GM18507 (cell line): ENCODE measurements around the gene CNTNAP2.
"Not testable (repeated sequence)": the region's sequence is repeated elsewhere in the genome, so short reads cannot be mapped to it uniquely, and the experiment has no call there.

Experiments
- DNase-seq: peaks from one replicate; pipeline ENCODE4 v3.0.0; 2011; ENCODE audit warnings: low read depth; ENCODE audit not compliant: insufficient read length; ENCODE audit errors: extremely low spot score
- FAIRE-seq: peaks from 2 replicates; lab custom pipeline; 2011; peaks lifted over from hg19 to GRCh38; lab: Jason Lieb, UNC

Gene CNTNAP2

GRCh38 chr7:147777309-147777708, 1660.7 kb downstream of the CNTNAP2 start:
- DNase-seq = no peak
- FAIRE-seq = no peak

GRCh38 chr7:147779949-147780348, 1663.3 kb downstream of the CNTNAP2 start:
- FAIRE-seq (no peak), DNase-seq (no peak)

DNA sequence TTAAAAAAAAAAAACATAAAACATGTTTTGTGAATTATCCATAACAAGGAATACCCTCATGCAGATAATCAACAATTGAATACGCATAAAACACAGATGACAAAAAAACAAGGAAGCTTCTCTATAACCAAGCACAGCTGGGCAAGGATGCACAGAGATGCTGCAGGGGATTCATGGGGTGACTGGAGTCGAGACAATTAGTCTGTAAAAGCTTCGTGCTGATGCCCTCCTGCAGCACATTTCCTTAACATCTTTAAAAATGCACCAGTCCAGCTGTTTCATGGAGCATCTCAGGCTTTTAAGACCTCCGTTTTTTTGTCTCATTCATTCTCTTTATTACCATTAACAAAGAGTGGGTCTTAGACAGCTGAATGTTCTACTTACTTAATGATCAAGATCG, 1680.0 kb downstream of the CNTNAP2 start:
- DNase-seq (no peak), FAIRE-seq (no peak)

- FAIRE-seq (no peak), DNase-seq (no peak)
Observed at GRCh38 chr7:147798001-147798400, 1681.4 kb downstream of the CNTNAP2 start.

- FAIRE-seq = not testable (repeated sequence)
Observed at GRCh38 chr7:147801762-147802161, 1685.2 kb downstream of the CNTNAP2 start.

GRCh38 chr7:147803151-147803550, 1686.5 kb downstream of the CNTNAP2 start:
- DNase-seq = no peak
- FAIRE-seq = no peak

More at GRCh38 chr7:147801762-147802161, 1685.2 kb downstream of the CNTNAP2 start:
- DNase-seq = not testable (repeated sequence)

DNA sequence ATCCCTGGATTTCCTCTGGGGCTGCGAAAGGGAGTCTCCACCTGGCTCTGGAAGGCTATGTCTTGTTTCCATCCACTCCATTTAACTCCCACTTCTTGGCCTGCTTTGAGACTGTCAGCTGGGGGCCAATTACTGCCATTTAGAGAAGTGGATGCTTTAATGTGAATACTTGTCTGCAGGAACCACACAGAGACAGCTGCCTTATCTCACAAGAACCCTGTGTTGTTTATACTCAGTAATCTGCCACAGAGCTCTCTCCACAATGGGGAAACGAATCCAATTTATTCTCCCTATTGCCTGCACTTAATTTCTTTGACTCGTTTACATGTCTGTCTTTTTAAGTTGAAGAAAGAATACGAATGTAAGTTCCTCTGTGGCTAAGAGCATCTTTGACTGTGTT, 1687.0 kb downstream of the CNTNAP2 start:
- FAIRE-seq (no peak), DNase-seq (no peak)

GRCh38 chr7:147804032-147804431, 1687.4 kb downstream of the CNTNAP2 start:
- FAIRE-seq (no peak), DNase-seq (no peak)

- no peak for FAIRE-seq
- no peak for DNase-seq
Observed at GRCh38 chr7:147805996-147806576, 1689.5 kb downstream of the CNTNAP2 start.

- no peak for DNase-seq
- FAIRE-seq = no peak
Observed at GRCh38 chr7:147809786-147810185, 1693.2 kb downstream of the CNTNAP2 start.

DNA sequence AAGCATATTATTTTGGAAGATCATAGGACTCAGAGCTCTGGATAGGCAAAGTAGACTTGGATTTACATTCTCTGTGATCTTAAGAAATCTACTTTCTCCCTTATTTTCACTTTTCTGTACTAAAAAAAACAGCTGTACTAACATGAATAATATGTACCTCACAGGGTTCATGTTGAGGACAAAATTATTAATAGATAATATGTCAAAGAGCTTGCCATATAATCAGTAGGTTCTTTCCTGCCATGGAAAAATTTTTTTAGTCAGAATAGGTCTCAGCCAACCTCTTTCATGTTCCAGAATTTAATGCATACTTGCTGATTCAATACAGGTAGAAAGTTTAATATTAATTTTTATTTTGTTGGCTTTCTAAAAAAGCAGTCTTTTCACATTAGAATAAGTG, 1693.7 kb downstream of the CNTNAP2 start:
- no peak for DNase-seq
- no peak for FAIRE-seq

- DNase-seq = no peak
- FAIRE-seq = no peak
Observed at GRCh38 chr7:147811923-147812322, 1695.3 kb downstream of the CNTNAP2 start.

GRCh38 chr7:147813316-147813715, 1696.7 kb downstream of the CNTNAP2 start:
- DNase-seq (no peak), FAIRE-seq (no peak)

- no peak for FAIRE-seq
Observed at GRCh38 chr7:147818317-147818716, 1701.7 kb downstream of the CNTNAP2 start.

GRCh38 chr7:147824671-147825070, 1708.1 kb downstream of the CNTNAP2 start:
- DNase-seq (no peak), FAIRE-seq (no peak)

More at GRCh38 chr7:147818317-147818716, 1701.7 kb downstream of the CNTNAP2 start:
- DNase-seq = no peak

DNA sequence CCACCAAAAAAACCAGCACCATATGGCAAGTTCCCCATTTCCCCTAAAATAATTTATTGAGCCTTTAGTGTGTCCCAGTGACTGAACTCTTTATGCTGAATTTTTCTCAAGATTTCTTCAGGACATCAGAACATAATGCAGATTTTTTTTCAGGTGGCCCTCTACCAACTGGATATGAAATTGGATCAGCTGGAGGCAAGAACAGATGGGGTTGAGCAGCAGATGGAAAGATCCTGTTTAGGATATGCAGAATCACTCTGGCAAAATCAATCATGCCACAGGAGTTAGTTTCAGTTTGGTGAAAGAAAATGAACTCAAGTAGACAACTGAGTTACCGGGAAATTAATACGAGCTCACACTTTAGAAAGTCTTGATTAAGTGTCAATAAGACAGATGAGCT, 1712.4 kb downstream of the CNTNAP2 start:
- no peak for DNase-seq
- FAIRE-seq = no peak

GRCh38 chr7:147833557-147833956, 1717.0 kb downstream of the CNTNAP2 start:
- FAIRE-seq (no peak), DNase-seq (no peak)

GRCh38 chr7:147833970-147834369, 1717.4 kb downstream of the CNTNAP2 start:
- no peak for FAIRE-seq
- DNase-seq = no peak

DNA sequence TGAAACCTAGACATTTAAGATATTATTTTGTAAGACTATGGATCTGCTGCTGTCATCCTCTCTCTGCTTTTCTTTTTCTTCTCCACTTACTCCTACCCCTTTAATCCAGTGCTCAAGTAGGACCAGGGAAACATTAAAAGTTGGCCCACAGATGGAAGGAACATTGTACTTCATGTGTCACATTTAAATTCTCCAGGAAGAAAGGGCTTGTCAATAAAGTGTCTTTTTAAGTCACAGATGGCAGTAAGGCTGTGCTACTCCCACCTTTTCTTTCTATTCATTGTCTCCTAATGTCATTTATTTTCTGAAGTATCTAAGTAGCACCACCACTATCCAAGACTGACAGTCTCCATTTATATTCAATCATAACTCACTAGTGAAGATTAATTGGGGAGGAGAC, 1736.2 kb downstream of the CNTNAP2 start:
- FAIRE-seq = no peak

DNA sequence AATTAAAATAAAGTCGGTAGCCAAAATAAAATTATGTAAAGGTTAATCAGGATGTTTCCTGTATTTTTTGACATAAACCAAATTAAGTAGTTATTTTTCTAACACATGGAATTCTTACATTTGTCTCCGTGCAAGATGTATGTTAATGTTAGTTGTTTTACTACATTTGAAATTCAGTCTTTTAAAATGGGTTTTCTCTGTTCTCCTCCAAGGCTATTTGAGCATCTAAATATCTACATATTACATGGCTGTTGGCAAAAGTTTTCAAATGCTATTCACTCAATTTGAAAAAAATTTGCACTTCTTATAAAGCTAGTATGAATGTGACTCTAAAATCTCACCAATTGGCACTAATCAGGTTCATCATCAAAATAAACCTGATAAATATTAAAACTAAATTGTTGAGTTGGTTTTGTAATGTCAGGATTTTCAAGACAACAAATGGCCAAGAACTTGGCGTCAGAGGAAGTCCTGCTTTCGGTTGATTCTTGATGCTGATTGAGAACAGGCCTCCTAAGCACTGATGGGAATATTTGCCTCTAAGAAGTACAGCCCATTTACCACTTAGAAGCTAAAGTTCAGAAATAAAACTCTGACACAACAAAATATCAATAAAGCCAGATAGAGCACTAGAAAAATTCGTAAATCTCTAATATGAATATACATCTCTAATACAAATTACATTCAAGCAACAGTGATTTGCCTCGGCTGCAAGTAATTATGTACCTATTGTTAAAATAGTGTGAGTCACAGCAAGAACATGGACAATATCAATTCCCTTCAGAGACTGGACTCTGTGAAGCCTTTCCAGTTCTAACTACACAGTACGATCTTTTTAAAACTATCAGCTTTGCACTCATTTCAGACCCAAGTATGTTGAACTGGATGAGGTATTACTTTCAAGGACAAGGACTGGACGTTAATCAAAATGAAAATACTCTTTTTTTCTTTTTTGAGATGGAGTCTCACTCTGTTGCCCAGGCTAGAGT, 1740.8 kb downstream of the CNTNAP2 start:
- FAIRE-seq (no peak), DNase-seq (no peak)

More for the DNA sequence above, 1736.2 kb downstream of the CNTNAP2 start:
- DNase-seq = no peak

DNA sequence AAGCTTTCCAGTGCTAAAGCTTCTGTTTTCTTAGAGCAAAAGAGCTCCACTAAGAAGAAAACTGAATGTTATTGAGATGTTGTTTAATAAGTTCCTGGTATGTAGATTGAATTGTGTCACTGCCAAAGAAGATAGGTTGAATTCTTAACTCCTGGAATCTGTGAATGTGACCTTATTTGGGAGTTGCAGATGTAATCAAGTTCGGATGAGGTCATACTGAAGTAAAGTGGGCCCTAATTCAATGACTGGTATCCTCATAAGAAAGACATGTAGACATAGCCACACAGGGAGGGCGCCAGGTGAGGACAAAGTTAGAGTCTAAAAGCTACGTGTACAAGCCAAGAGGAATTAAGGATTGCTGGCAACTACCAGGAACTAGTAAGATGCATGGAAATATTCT, 1741.8 kb downstream of the CNTNAP2 start:
- no peak for DNase-seq
- no peak for FAIRE-seq
